K562 (cell line): Measurements from ENCODE around the gene RAE1. TPM values are rescaled to one million over a fixed set of nuclear protein-coding genes. Genes with fewer than 3 reads are reported as not detected.
A peak's percentile ranks its signal among the peaks of the same experiment; 100 is the strongest.

ENCODE experiments used
- ATAC-seq: fragments of 200-7000 bp; cut with Tn5 transposase; 3 replicates; pipeline ENCODE4 v1.9.1; 2020; ENCODE audit warnings: moderate library complexity
- BruUV-seq: library from RNA; stranded (reverse); fragments of 400-500 nt; replicated peaks from 2 replicates; lab custom pipeline; 2021; lab: Mats Ljungman, UMichigan
- CTCF ChIA-PET: fragments of 300-600 bp; formaldehyde crosslinking; extraction: SDS; loops from one replicate; lab custom pipeline; 2021; ENCODE audit warnings: low intra/inter-chr PET ratio; lab: Yijun Ruan, JAX
- POLR2A ChIA-PET: fragments of 300-600, 350-650 bp; sonication (Branson Sonifier 250); formaldehyde crosslinking; extraction: SDS; loops from one replicate; lab custom pipeline; 2021; ENCODE audit warnings: antibody characterized with exemption, inconsistent platforms; lab: Yijun Ruan, JAX
- DNase-seq, 4 experiments: peaks; one replicate each; pipeline versions ENCODE4 v3.0.0 to v3.0.0-alpha.2; 2011 to 2018; ENCODE audit warnings: low spot score in 3 of 4, mixed read lengths in 3 of 4; ENCODE audit errors: extremely low read depth in 1 of 4
- FAIRE-seq: peaks from 2 replicates; lab custom pipeline; 2011; peaks lifted over from hg19 to GRCh38; lab: Jason Lieb, UNC
- H2AFZ ChIP-seq: 2 replicates; pipeline ENCODE4 v1.6.0; 2011; ENCODE audit warnings: low read depth, low read length, control low read depth, inconsistent platforms
- H3K27ac ChIP-seq: fragments of 200-600 bp; 3 replicates; pipeline ENCODE4 v1.8.0; 2011; ENCODE audit warnings: low read depth, mild to moderate bottlenecking, control low read depth, inconsistent platforms, low read length, moderate library complexity, mixed read lengths; ENCODE audit errors: extremely low read depth
- H3K27me3 ChIP-seq, 2 experiments: fragments of 300-600 bp in 1 of 2; 2 replicates in 1 of 2; 3 replicates in 1 of 2; pipeline versions ENCODE4 v1.6.0 to v1.8.0; 2011; ENCODE audit warnings: inconsistent platforms in 2 of 2, low read length in 2 of 2, mild to moderate bottlenecking in 1 of 2, mixed read lengths in 1 of 2, moderate library complexity in 1 of 2; ENCODE audit not compliant: control insufficient read depth in 2 of 2, insufficient read depth in 2 of 2
- H3K36me3 ChIP-seq: fragments of 300-600 bp; 3 replicates; pipeline ENCODE4 v1.8.0; 2011; ENCODE audit warnings: mild to moderate bottlenecking, low read length, inconsistent platforms; ENCODE audit not compliant: control insufficient read depth, insufficient read depth
- H3K4me1 ChIP-seq, 2 experiments: fragments of 200-600 bp in 1 of 2; replicated peaks in 1 of 2; 2 replicates in 1 of 2; 3 replicates in 1 of 2; pipeline versions ENCODE4 v1.5.1 to v1.8.0; 2011; ENCODE audit warnings: inconsistent platforms in 2 of 2, low read length in 2 of 2, mild to moderate bottlenecking in 1 of 2, mixed read lengths in 1 of 2, moderate library complexity in 1 of 2; ENCODE audit not compliant: control insufficient read depth in 2 of 2, insufficient read depth in 2 of 2
- H3K4me2 ChIP-seq: 2 replicates; pipeline ENCODE4 v1.6.1; 2011; ENCODE audit warnings: low read length, control low read depth, inconsistent platforms, mixed read lengths; ENCODE audit not compliant: insufficient read depth
- H3K4me3 ChIP-seq: fragments of 200-600 bp; sonication (generic), shearing (Covaris generic); 2 replicates; pipeline ENCODE4 v1.5.1; 2016; ENCODE audit warnings: control low read depth, inconsistent platforms
- H3K79me2 ChIP-seq: fragments of 200-600 bp; 3 replicates; pipeline ENCODE4 v1.8.0; 2011; ENCODE audit warnings: low read length, inconsistent platforms; ENCODE audit not compliant: control insufficient read depth, insufficient read depth
- H3K9ac ChIP-seq, 2 experiments: 2 replicates each; pipeline versions ENCODE4 v1.6.0 to v1.6.1; 2011; ENCODE audit warnings: low read depth in 2 of 2, low read length in 2 of 2, control low read depth in 1 of 2, inconsistent platforms in 1 of 2, mild to moderate bottlenecking in 1 of 2, mixed read lengths in 1 of 2; ENCODE audit not compliant: insufficient read depth in 1 of 2
- H3K9me1 ChIP-seq: one replicate; pipeline ENCODE4 v1.6.0; 2011; ENCODE audit warnings: inconsistent platforms, mild to moderate bottlenecking, low read length, moderate library complexity; ENCODE audit not compliant: control insufficient read depth, insufficient read depth
- H3K9me3 ChIP-seq: replicated peaks from 2 replicates; pipeline ENCODE4 v1.5.1; 2011; ENCODE audit warnings: low read depth, low read length, inconsistent platforms; ENCODE audit not compliant: control insufficient read depth, insufficient read depth
- H4K20me1 ChIP-seq: replicated peaks from 2 replicates; pipeline ENCODE4 v1.6.1; 2011; ENCODE audit warnings: low read length, inconsistent platforms, mixed read lengths; ENCODE audit not compliant: control insufficient read depth, insufficient read depth
- NR4A1 ChIP-seq, 2 experiments: fragments of 250-450 bp in 1 of 2; fragments of 450-650 bp in 1 of 2; sonication (Bioruptor Pico) in 1 of 2; IDR thresholded peaks; 2 replicates each; pipeline versions ENCODE4 v1.4.0 to v1.6.1; 2016 to 2020; ENCODE audit warnings: mild to moderate bottlenecking in 2 of 2, missing compliant biosample characterization in 1 of 2, missing genetic modification characterization in 1 of 2, moderate library complexity in 1 of 2
- RBFOX2 ChIP-seq: fragments of 200-400 bp; formaldehyde crosslinking; IDR thresholded peaks from 2 replicates; pipeline ENCODE4 v1.6.1; 2017; ENCODE audit warnings: low read depth, mild to moderate bottlenecking, low read length, moderate library complexity
- XRCC5 ChIP-seq: fragments of 200-400 bp; formaldehyde crosslinking; IDR thresholded peaks from 2 replicates; pipeline ENCODE4 v1.6.1; 2017; ENCODE audit warnings: low read depth, mild to moderate bottlenecking, low read length
- WGBS: fragments of 100-300 bp; shearing (Covaris generic); methylation state at CpG from one replicate; pipeline ENCODE4 v1.1.6; 2016; ENCODE audit warnings: low coverage, mixed read lengths; ENCODE audit not compliant: insufficient coverage; ENCODE audit errors: missing lambda C conversion rate; 5-methylcytosine and 5-hydroxymethylcytosine counted together
- in situ Hi-C: fragments of 300-500 bp; cut with MboI; formaldehyde crosslinking; loops from 4 replicates; pipeline ENCODE4 v1.15.0; 2018; ENCODE audit warnings: inconsistent platforms, mixed read lengths
- intact Hi-C: fragments of 100-400 bp; cut with micrococcal nuclease; formaldehyde crosslinking; loops from 2 replicates; pipeline ENCODE4 v1.14.2; 2022
- polyA plus RNA-seq, 8 experiments: library from polyadenylated mRNA; depleted of rRNA in 4 of 8; stranded (reverse) in 5 of 8; unstranded in 3 of 8; fragments of >200 nt; fragmentation: Nextera tagmentation in 2 of 8; fragmentation: Illumina TruSeq in 1 of 8; extraction: Ambion mirVana in 2 of 8; extraction: Trizol in 1 of 8; gene quantifications; 2 replicates each; pipeline versions ENCODE4 v1.2.1 to v1.2.3, GENCODE V29; 2011 to 2014; ENCODE audit warnings: inconsistent platforms in 1 of 8, missing spikeins in 1 of 8
- total RNA-seq, 7 experiments: library from RNA; depleted of rRNA in 6 of 7; stranded (reverse); fragments of >200 nt in 6 of 7; fragmentation: Illumina TruSeq in 2 of 7; extraction: Trizol in 2 of 7; gene quantifications; 2 replicates each; pipeline versions ENCODE4 v1.2.1 to v1.2.3, GENCODE V29; 2011 to 2021; ENCODE audit warnings: low replicate concordance in 1 of 7

RAE1 gene
- total and polyA plus RNA-seq, 9 of the 15 experiments (the other 6 are each of a cell fraction or from before 2014, with no cell fraction given), result 33.7 to 248 (median 77.7) TPM

- ChIA-PET POLR2A (interaction anchor here (0.7 to 1.8 kb wide), 4 partner anchors 10 to 22 kb away, joined by 3 to 6 read pairs (median 4); no protein-coding TSS in a partner anchor), CTCF (no interaction called here)
- no peak for FAIRE-seq
- no peaks in the 10 kb centered on the region for H3K27me3 ChIP-seq
- in situ Hi-C loops, result loop anchor here (25.0 kb wide), 1 partner anchor 818 kb away; no protein-coding TSS in a partner anchor
- H3K4me2 ChIP-seq, result no peak overlapping the region
- peaks cover 5% of the 10 kb centered on the region for H3K9me1 ChIP-seq
- ATAC-seq, result no peak
- no TSS peak for BruUV-seq
- H3K9ac ChIP-seq, result peak overlapping the region in 1 of 2 experiments; percentile 96; a peak in 2 of 4 replicates
- WGBS, result 88% methylated on average over 18 of the region's 27 CpGs
- peaks cover 49% of the 10 kb centered on the region for H4K20me1 ChIP-seq
- H3K79me2 ChIP-seq, result peaks cover 80% of the 10 kb centered on the region
- no peak overlapping the region for H3K4me3 ChIP-seq
- no peak overlapping the region for H2AFZ ChIP-seq
- peaks cover 29 to 68% of the 10 kb centered on the region in 2 experiments for H3K4me1 ChIP-seq
- peak in 1 of 4 experiments; percentile 3 for DNase-seq
- intact Hi-C loops, result loop anchor here (5.0 kb wide), 1 partner anchor 58 kb away; no protein-coding TSS in a partner anchor
- H3K36me3 ChIP-seq, result peaks cover 74% of the 10 kb centered on the region
- no peak for TF ChIP-seq XRCC5
- no peak for TF ChIP-seq NR4A1 (CRISPR knock-in tag; IDR thresholded peaks at IDR 0.05)
- no peak for TF ChIP-seq NR4A1 (tag; IDR thresholded peaks at IDR 0.05)
- peak; percentile 53; the same call in 1 of the 2 replicates for TF ChIP-seq RBFOX2
- no peak overlapping the region; the same call in 2 of the 3 replicates for H3K27ac ChIP-seq
- H3K9me3 ChIP-seq, result no peaks in the 10 kb centered on the region
Observed at GRCh38 chr20:57394121-57395082, 43.3 kb downstream of the RAE1 start.
